Myometrial cell (primary cell): Measurements from ENCODE around the gene ABCB9. TPM values are rescaled to one million over a fixed set of nuclear protein-coding genes. Genes with fewer than 3 reads are reported as not detected.

ENCODE experiments used
- total RNA-seq: library from RNA; depleted of rRNA; stranded (reverse); fragments of >200 nt; gene quantifications from 2 replicates; pipeline ENCODE4 v1.2.3, GENCODE V29; 2015

The ABCB9 gene
- total RNA-seq: 8.3 and 8.6 TPM in 2 replicates

GRCh38 chr12:122965851-122966742, at the start of gene ABCB9:
ABCB9 (minus strand) TSS chr12:122966463; CDS start chr12:122960235, 6,228 bp downstream.

DNA sequence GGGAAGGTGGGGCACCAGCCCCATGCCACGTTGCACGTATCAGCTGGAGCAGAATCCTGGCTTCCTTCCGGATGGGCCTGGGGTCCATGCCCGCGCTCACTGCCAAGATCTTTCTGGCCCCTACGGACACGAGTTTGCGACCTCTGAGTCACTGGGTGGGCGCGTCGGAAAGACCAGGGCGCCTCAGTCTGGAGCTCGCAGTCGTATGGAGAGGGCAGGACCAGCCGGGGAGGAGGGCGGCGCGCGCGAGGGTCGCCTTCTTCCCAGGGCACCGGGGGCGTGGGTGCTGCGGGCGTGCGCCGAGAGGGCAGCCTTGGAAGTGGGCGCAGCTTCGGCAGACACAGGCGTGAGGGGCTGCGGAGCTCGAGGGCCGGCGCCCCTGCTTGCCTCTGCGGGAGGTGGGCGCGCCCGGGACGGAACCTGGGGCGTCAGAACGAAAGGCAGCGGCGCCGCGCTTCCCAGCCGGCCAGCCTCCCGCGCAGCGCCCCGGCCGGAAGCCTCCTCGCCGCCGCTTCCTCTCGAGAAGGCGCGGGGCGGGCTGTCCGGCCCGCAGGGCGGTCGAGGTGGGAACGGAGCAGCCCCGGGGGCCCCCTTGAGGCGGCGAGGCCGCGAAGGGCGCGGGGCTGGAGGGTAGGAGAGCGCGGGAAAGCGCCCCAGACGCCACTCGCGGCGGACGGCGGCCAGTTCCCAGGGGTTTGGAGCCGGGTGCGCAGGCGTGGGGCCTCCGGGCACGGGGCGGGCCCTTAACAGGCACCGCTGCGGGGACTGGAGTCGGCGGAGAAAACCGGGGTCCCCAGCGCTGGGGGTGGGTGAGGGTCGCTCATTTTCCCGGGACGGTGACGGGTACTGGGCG, 14.1 kb upstream of the ABCB9 start, which contains the start of gene ARL6IP4:
TSS of gene ARL6IP4 (plus strand) at position 499 of the 853 bp plus-strand sequence. CDS start 459 bp downstream, outside the sequence.

GRCh38 chr12:122974892-122975789, 8.9 kb upstream of the ABCB9 start, which contains the start of gene OGFOD2:
OGFOD2 (plus strand) TSS chr12:122975244; CDS start chr12:122975252, 8 bp downstream.

GRCh38 chr12:122895704-122896636, 70.3 kb downstream of the ABCB9 start, which contains the start of gene VPS37B:
VPS37B (minus strand) TSS chr12:122896124; CDS start chr12:122896062, 62 bp downstream.

Other genes starting within 250 kb of the ABCB9 start
- not detected in 2 replicates for gene HCAR3, start 249.7 kb downstream of the ABCB9 start, total RNA-seq
- gene HCAR1, start 235.6 kb downstream of the ABCB9 start, total RNA-seq: 3.2 and 3.4 TPM in 2 replicates
- gene DENR, start 213.6 kb downstream of the ABCB9 start, total RNA-seq: 28.8 and 42.5 TPM in 2 replicates
- gene CCDC62, start 191.9 kb downstream of the ABCB9 start, total RNA-seq: under 0.01 TPM in 1 of 2 replicates, not detected in the other
- 18.3 and 36.6 TPM in 2 replicates for gene HIP1R, start 131.0 kb downstream of the ABCB9 start, total RNA-seq
- 13.5 and 23.0 TPM in 2 replicates for gene VPS37B, start 70.3 kb downstream of the ABCB9 start, total RNA-seq
- gene OGFOD2, start 8.8 kb upstream of the ABCB9 start, total RNA-seq: 33.0 and 34.9 TPM in 2 replicates
- gene ARL6IP4, start 14.2 kb upstream of the ABCB9 start, total RNA-seq: 280 and 297 TPM in 2 replicates
- gene PITPNM2, start 184.6 kb upstream of the ABCB9 start, total RNA-seq: 2.9 and 4.6 TPM in 2 replicates